CD4-positive, alpha-beta T cell (primary cell): Measurements from ENCODE around the gene PWWP2A. TPM values are rescaled to one million over a fixed set of nuclear protein-coding genes. Genes with fewer than 3 reads are reported as not detected.

Experiments
- ATAC-seq: fragments of 200-7000 bp; cut with Tn5 transposase; one replicate; pipeline ENCODE4 v1.10.0; 2022; ENCODE audit warnings: mild to moderate bottlenecking; ENCODE audit not compliant: poor library complexity
- CTCF ChIA-PET: fragments of 350-600 bp; sonication (Branson Sonifier 250); formaldehyde crosslinking; loops from one replicate; lab custom pipeline; 2021; ENCODE audit warnings: antibody characterized with exemption, inconsistent platforms; lab: Charles Lee
- POLR2A ChIA-PET: fragments of 350-600 bp; sonication (Branson Sonifier 250); formaldehyde crosslinking; loops from one replicate; lab custom pipeline; 2021; ENCODE audit warnings: antibody characterized with exemption, inconsistent platforms; lab: Charles Lee
- DNase-seq, 14 experiments: peaks; one replicate each; pipeline ENCODE4 v3.0.0-alpha.2; 2013 to 2020; ENCODE audit warnings: mixed read lengths in 2 of 14
- H3K27ac ChIP-seq, 2 donors: one replicate each; pipeline versions ENCODE4 v1.5.1 to v1.7.0; 2013; ENCODE audit warnings: low read length in 2 of 2, low read depth in 1 of 2, mild to moderate bottlenecking in 1 of 2
- H3K27me3 ChIP-seq, 2 experiments: 1 replicate in 1 of 2; 2 replicates in 1 of 2; pipeline versions ENCODE4 v1.6.1 to v1.7.0; 2013; ENCODE audit warnings: low read length in 2 of 2, control low read depth in 1 of 2, mild to moderate bottlenecking in 1 of 2, moderate library complexity in 1 of 2; ENCODE audit not compliant: insufficient read depth in 2 of 2, control insufficient read depth in 1 of 2
- H3K36me3 ChIP-seq: one replicate; pipeline ENCODE4 v1.6.1; 2013; ENCODE audit warnings: low read length, control low read depth; ENCODE audit not compliant: insufficient read depth
- H3K4me1 ChIP-seq: one replicate; pipeline ENCODE4 v1.6.1; 2013; ENCODE audit warnings: low read length, control low read depth; ENCODE audit not compliant: insufficient read depth
- H3K4me3 ChIP-seq: one replicate; pipeline ENCODE4 v1.5.1; 2013; ENCODE audit warnings: mild to moderate bottlenecking, low read length, moderate library complexity
- H3K9me3 ChIP-seq, 2 experiments: 1 replicate in 1 of 2; 2 replicates in 1 of 2; pipeline versions ENCODE4 v1.6.1 to v1.7.0; 2013; ENCODE audit warnings: low read length in 2 of 2, mild to moderate bottlenecking in 2 of 2, control low read depth in 1 of 2, moderate library complexity in 1 of 2; ENCODE audit not compliant: control insufficient read depth in 1 of 2, insufficient read depth in 1 of 2
- H3K27ac Mint-ChIP-seq: one replicate; pipeline ENCODE4 v1.8.0; 2020; ENCODE audit warnings: mixed read lengths
- H3K27me3 Mint-ChIP-seq: one replicate; pipeline ENCODE4 v1.8.0; 2021; ENCODE audit warnings: mixed read lengths
- H3K36me3 Mint-ChIP-seq: one replicate; pipeline ENCODE4 v1.8.0; 2021; ENCODE audit warnings: low read depth, mixed read lengths
- H3K4me1 Mint-ChIP-seq: one replicate; pipeline ENCODE4 v1.8.0; 2021; ENCODE audit warnings: low read depth, mixed read lengths
- H3K4me3 Mint-ChIP-seq: one replicate; pipeline ENCODE4 v1.8.0; 2020; ENCODE audit warnings: mild to moderate bottlenecking, mixed read lengths
- H3K9me3 Mint-ChIP-seq: one replicate; pipeline ENCODE4 v1.8.0; 2020; ENCODE audit warnings: mixed read lengths
- intact Hi-C, 2 experiments: fragments of 100-400 bp; cut with DNase I in 1 of 2; cut with micrococcal nuclease in 1 of 2; formaldehyde crosslinking; loops; one replicate each; pipeline versions ENCODE4 v1.15.1 to v1.9.0; 2023 to 2025; cut with DNase I, micrococcal nuclease
- total RNA-seq, 174 experiments: library from RNA in 2 of 174; stranded (reverse) in 2 of 174; gene quantifications; one replicate each; pipeline ENCODE4 v1.2.3 and lab custom pipeline; 2021 to 2026
- TF ChIP-seq, protein P1 (sequence below): fragments of 200-600 bp; IDR thresholded peaks from one replicate; pipeline ENCODE4 v1.8.0; 2022; ENCODE audit warnings: antibody characterized with exemption, mild to moderate bottlenecking

PWWP2A gene
- total RNA-seq, 2 experiments from 2014 or later = 18.2 to 23.2 TPM

GRCh38 chr5:160133071-160133917 lies 14.0 kb upstream of the PWWP2A start:
- H3K4me3 Mint-ChIP-seq = no peak overlapping the region
- no peaks in the 10 kb centered on the region for H3K4me1 ChIP-seq
- no peaks in the 10 kb centered on the region for H3K36me3 ChIP-seq
- H3K4me1 Mint-ChIP-seq = no peaks in the 10 kb centered on the region
- no peak overlapping the region for H3K4me3 ChIP-seq
- no peak for DNase-seq
- H3K27me3 ChIP-seq = no peaks in the 10 kb centered on the region
- no peaks in the 10 kb centered on the region for H3K27me3 Mint-ChIP-seq
- TF ChIP-seq, protein P1, sequence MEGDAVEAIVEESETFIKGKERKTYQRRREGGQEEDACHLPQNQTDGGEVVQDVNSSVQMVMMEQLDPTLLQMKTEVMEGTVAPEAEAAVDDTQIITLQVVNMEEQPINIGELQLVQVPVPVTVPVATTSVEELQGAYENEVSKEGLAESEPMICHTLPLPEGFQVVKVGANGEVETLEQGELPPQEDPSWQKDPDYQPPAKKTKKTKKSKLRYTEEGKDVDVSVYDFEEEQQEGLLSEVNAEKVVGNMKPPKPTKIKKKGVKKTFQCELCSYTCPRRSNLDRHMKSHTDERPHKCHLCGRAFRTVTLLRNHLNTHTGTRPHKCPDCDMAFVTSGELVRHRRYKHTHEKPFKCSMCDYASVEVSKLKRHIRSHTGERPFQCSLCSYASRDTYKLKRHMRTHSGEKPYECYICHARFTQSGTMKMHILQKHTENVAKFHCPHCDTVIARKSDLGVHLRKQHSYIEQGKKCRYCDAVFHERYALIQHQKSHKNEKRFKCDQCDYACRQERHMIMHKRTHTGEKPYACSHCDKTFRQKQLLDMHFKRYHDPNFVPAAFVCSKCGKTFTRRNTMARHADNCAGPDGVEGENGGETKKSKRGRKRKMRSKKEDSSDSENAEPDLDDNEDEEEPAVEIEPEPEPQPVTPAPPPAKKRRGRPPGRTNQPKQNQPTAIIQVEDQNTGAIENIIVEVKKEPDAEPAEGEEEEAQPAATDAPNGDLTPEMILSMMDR = no peak
- POLR2A ChIA-PET = no interaction called here
- intact Hi-C loops = no loop called here
- no peaks in the 10 kb centered on the region for H3K9me3 Mint-ChIP-seq
- CTCF ChIA-PET = no interaction called here
- H3K27ac ChIP-seq = no peak overlapping the region
- H3K9me3 ChIP-seq = no peaks in the 10 kb centered on the region
- no peaks in the 10 kb centered on the region for H3K36me3 Mint-ChIP-seq
- no peak overlapping the region for H3K27ac Mint-ChIP-seq
- ATAC-seq = no peak

- intact Hi-C loops = no loop called here
- CTCF ChIA-PET = no interaction called here
These were observed 10.6 kb upstream of the PWWP2A start for GRCh38 chr5:160129841-160130240.

DNA sequence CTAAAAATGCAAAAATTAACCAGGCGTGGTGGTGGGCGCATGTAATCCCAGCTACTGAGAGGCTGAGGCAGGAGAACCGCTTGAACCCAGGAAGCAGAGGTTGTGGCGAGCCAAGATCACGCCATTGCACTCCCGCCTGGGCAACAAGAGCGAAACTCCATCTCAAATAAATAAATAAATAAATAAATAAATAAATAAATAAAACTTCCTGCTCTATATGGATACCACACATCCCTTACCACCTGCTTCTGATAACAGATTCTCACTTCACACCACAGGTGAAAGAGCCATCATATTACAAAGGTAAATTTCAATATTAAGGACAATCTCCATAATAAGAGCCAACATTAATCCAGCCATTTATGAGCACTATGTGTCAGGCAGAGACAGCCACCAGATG lies 9.4 kb upstream of the PWWP2A start:
- DNase-seq (no peak), ATAC-seq (no peak)
- Mint-ChIP-seq H3K4me1 (no peaks in the 10 kb centered on the region), H3K36me3 (no peaks in the 10 kb centered on the region), H3K9me3 (no peaks in the 10 kb centered on the region), H3K27me3 (peaks cover 4% of the 10 kb centered on the region), H3K4me3 (no peak overlapping the region), H3K27ac (no peak overlapping the region)
- Histone ChIP-seq H3K27me3 (no peaks in the 10 kb centered on the region), H3K27ac (no peak overlapping the region), H3K4me3 (no peak overlapping the region), H3K36me3 (no peaks in the 10 kb centered on the region), H3K9me3 (peaks cover 0 to 4% of the 10 kb centered on the region in 2 experiments), H3K4me1 (no peaks in the 10 kb centered on the region)
- ChIA-PET CTCF (no interaction called here), POLR2A (no interaction called here)
- intact Hi-C loops = no loop called here
- TF ChIP-seq, protein P1 = no peak

More at GRCh38 chr5:160129841-160130240, 10.6 kb upstream of the PWWP2A start:
- Histone ChIP-seq H3K27ac (no peak overlapping the region), H3K4me3 (no peak overlapping the region), H3K4me1 (no peaks in the 10 kb centered on the region), H3K36me3 (no peaks in the 10 kb centered on the region), H3K9me3 (peaks cover 0 to 4% of the 10 kb centered on the region in 2 experiments), H3K27me3 (no peaks in the 10 kb centered on the region)
- Mint-ChIP-seq H3K27me3 (peaks cover 4% of the 10 kb centered on the region), H3K9me3 (no peaks in the 10 kb centered on the region), H3K36me3 (no peaks in the 10 kb centered on the region), H3K4me1 (no peaks in the 10 kb centered on the region), H3K4me3 (no peak overlapping the region), H3K27ac (no peak overlapping the region)
- no peak for ATAC-seq
- POLR2A ChIA-PET = interaction anchor here (0.8 kb wide), 1 partner anchor 71 kb away, joined by 3 read pairs; no protein-coding TSS in a partner anchor
- TF ChIP-seq, protein P1 = no peak
- no peak for DNase-seq
